ENCODE results near the gene ZNF394. TPM values are rescaled to one million over a fixed set of nuclear protein-coding genes. Genes with fewer than 3 reads are reported as not detected.

ZNF394 gene
- total and polyA plus RNA-seq, 9 of the 15 experiments (the other 6 are each of a cell fraction or from before 2014, with no cell fraction given): 2.9 to 32.2 (median 24.2) TPM

DNA sequence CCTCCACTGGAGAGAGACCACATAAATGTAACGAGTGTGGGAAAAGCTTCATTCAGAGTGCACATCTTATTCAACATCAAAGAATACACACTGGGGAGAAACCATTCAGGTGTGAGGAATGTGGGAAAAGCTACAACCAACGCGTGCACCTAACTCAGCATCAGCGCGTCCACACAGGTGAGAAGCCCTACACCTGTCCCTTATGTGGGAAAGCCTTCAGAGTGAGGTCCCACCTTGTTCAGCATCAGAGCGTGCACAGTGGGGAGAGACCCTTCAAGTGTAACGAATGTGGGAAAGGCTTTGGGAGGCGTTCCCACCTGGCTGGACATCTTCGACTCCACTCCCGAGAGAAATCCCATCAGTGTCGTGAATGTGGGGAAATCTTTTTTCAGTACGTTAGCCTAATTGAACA, 31.3 kb upstream of the ZNF394 start (continued):
- TF ChIP-seq, protein P1, sequence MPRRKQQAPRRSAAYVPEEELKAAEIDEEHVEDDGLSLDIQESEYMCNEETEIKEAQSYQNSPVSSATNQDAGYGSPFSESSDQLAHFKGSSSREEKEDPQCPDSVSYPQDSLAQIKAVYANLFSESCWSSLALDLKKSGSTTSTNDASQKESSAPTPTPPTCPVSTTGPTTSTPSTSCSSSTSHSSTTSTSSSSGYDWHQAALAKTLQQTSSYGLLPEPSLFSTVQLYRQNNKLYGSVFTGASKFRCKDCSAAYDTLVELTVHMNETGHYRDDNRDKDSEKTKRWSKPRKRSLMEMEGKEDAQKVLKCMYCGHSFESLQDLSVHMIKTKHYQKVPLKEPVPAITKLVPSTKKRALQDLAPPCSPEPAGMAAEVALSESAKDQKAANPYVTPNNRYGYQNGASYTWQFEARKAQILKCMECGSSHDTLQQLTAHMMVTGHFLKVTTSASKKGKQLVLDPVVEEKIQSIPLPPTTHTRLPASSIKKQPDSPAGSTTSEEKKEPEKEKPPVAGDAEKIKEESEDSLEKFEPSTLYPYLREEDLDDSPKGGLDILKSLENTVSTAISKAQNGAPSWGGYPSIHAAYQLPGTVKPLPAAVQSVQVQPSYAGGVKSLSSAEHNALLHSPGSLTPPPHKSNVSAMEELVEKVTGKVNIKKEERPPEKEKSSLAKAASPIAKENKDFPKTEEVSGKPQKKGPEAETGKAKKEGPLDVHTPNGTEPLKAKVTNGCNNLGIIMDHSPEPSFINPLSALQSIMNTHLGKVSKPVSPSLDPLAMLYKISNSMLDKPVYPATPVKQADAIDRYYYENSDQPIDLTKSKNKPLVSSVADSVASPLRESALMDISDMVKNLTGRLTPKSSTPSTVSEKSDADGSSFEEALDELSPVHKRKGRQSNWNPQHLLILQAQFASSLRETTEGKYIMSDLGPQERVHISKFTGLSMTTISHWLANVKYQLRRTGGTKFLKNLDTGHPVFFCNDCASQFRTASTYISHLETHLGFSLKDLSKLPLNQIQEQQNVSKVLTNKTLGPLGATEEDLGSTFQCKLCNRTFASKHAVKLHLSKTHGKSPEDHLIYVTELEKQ (CRISPR knock-in tag; IDR thresholded peaks at IDR 0.05): no peak
- TF ChIP-seq CHAMP1 (IDR thresholded peaks at IDR 0.05) (no peak), LARP7 (IDR thresholded peaks at IDR 0.05) (no peak), TEAD1 (CRISPR knock-in tag; IDR thresholded peaks at IDR 0.05) (peak in 1 of 2 experiments; percentile 75; a peak in 1 of 4 replicates), ZNF263 (CRISPR knock-in tag; IDR thresholded peaks at IDR 0.05; ENCODE audit: borderline replicate concordance) (no peak), ZNF134 (CRISPR knock-in tag; conservative IDR thresholded peaks at IDR 0.05) (peak; percentile 83), MXI1 (IDR thresholded peaks at IDR 0.05; ENCODE audit: low read depth, low read length) (no peak)
- TF ChIP-seq, protein P2, sequence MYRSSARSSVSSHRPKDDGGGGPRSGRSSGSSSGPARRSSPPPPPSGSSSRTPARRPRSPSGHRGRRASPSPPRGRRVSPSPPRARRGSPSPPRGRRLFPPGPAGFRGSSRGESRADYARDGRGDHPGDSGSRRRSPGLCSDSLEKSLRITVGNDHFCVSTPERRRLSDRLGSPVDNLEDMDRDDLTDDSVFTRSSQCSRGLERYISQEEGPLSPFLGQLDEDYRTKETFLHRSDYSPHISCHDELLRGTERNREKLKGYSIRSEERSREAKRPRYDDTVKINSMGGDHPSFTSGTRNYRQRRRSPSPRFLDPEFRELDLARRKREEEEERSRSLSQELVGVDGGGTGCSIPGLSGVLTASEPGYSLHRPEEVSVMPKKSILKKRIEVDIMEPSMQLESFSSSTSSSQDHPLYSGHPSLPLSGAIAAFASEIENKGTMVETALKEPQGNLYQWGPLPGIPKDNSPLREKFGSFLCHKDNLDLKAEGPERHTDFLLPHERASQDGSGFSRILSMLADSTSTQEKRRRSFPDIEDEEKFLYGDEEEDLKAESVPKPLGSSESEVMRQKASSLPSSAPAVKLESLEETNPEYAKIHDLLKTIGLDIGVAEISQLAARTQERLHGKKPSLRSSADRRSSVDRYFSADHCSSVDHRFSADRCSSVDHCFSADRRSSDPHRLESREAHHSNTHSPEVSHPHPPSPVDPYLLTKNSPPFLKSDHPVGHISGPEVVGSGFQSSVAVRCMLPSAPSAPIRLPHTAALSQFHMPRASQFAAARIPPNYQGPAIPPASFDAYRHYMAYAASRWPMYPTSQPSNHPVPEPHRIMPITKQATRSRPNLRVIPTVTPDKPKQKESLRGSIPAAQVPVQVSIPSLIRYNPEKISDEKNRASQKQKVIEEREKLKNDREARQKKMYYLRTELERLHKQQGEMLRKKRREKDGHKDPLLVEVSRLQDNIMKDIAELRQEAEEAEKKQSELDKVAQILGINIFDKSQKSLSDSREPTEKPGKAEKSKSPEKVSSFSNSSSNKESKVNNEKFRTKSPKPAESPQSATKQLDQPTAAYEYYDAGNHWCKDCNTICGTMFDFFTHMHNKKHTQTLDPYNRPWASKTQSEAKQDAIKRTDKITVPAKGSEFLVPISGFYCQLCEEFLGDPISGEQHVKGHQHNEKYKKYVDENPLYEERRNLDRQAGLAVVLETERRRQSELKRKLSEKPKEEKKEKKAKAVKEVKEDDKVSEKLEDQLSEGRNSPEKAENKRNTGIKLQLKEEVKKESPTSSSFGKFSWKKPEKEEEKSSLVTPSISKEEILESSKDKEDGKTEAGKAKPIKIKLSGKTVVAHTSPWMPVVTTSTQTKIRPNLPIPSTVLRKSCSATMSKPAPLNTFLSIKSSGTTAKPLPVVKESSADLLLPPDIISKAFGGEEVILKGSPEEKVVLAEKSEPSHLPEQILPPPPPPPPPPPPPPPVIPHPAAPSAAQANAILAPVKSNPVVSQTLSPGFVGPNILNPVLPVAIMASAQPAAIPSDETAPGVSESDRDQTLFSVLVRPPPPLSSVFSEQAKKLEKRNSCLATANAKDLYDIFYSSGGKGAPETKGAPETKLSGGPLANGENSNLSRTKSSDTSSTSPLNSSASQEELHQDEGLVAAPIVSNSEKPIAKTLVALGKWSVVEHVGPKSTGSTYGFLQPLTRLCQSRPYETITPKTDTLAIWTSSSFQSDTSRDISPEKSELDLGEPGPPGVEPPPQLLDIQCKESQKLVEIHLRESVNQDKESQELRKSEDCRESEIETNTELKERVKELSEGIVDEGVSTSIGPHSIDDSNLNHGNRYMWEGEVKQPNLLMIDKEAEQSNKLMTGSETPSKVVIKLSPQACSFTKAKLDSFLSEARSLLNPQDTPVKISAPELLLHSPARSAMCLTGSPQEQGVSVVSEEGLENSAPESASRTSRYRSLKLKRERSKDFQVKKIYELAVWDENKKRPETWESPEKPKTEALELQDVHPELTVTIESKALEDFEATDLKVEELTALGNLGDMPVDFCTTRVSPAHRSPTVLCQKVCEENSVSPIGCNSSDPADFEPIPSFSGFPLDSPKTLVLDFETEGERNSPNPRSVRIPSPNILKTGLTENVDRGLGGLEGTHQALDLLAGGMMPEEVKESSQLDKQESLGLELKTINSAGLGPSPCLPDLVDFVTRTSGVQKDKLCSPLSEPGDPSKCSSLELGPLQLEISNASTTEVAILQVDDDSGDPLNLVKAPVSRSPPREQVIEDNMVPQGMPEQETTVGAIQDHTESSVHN (IDR thresholded peaks at IDR 0.05; ENCODE audit: borderline replicate concordance in 1 of 2, low read depth in 1 of 2): 0 out of 4 replicates have a peak, but pooled peaks of 1 of the 2 experiments have one; percentile 21
- TF ChIP-seq, protein P3, sequence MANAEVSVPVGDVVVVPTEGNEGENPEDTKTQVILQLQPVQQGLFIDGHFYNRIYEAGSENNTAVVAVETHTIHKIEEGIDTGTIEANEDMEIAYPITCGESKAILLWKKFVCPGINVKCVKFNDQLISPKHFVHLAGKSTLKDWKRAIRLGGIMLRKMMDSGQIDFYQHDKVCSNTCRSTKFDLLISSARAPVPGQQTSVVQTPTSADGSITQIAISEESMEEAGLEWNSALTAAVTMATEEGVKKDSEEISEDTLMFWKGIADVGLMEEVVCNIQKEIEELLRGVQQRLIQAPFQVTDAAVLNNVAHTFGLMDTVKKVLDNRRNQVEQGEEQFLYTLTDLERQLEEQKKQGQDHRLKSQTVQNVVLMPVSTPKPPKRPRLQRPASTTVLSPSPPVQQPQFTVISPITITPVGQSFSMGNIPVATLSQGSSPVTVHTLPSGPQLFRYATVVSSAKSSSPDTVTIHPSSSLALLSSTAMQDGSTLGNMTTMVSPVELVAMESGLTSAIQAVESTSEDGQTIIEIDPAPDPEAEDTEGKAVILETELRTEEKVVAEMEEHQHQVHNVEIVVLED (CRISPR knock-in tag; IDR thresholded peaks at IDR 0.05): no peak
- TF ChIP-seq, protein P4, sequence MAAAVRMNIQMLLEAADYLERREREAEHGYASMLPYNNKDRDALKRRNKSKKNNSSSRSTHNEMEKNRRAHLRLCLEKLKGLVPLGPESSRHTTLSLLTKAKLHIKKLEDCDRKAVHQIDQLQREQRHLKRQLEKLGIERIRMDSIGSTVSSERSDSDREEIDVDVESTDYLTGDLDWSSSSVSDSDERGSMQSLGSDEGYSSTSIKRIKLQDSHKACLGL (CRISPR knock-in tag; IDR thresholded peaks at IDR 0.05; ENCODE audit: borderline replicate concordance, poor library complexity, severe bottlenecking): no peak

Data from K562 (cell line).